A549 (cell line): ENCODE measurements around the gene MBNL2. TPM values are rescaled to one million over a fixed set of nuclear protein-coding genes. Genes with fewer than 3 reads are reported as not detected.

Experiments
- ATAC-seq, 2 experiments: fragments of 200-7000 bp in 1 of 2; fragments of >200 bp in 1 of 2; cut with Nextera tagmentation in 1 of 2; cut with Tn5 transposase in 1 of 2; 3 replicates each; pipeline versions ENCODE4 v1.8.0 to v1.9.1; 2018 to 2020; ENCODE audit warnings: mild to moderate bottlenecking in 1 of 2, moderate library complexity in 1 of 2
- CTCF ChIA-PET: fragments of 300-600 bp; sonication (Branson Sonifier 250); formaldehyde crosslinking; extraction: SDS; loops from one replicate; lab custom pipeline; 2021; ENCODE audit warnings: antibody characterized with exemption, inconsistent platforms; lab: Yijun Ruan, JAX
- POLR2A ChIA-PET: fragments of 350-600 bp; formaldehyde crosslinking; extraction: SDS; loops from one replicate; lab custom pipeline; 2021; ENCODE audit warnings: antibody characterized with exemption, inconsistent platforms; lab: Yijun Ruan, JAX
- DNase-seq, 2 experiments: peaks; one replicate each; pipeline versions ENCODE4 v3.0.0 to v3.0.0-alpha.2; 2011 to 2016; ENCODE audit warnings: low read depth in 1 of 2, low spot score in 1 of 2
- FAIRE-seq: peaks from 2 replicates; lab custom pipeline; 2011; peaks lifted over from hg19 to GRCh38; lab: Jason Lieb, UNC
- H3K27ac ChIP-seq, 2 experiments: fragments of >200 bp; sonication (Bioruptor Twin); formaldehyde crosslinking; 3 replicates each; pipeline ENCODE4 v1.5.1; 2016 to 2017
- H3K4me1 ChIP-seq: fragments of >200 bp; sonication (Bioruptor Twin); formaldehyde crosslinking; 3 replicates; pipeline ENCODE4 v1.6.1; 2016
- H3K4me2 ChIP-seq: fragments of >200 bp; sonication (Bioruptor Twin); formaldehyde crosslinking; 3 replicates; pipeline ENCODE4 v1.6.1; 2016
- H3K4me3 ChIP-seq: fragments of >200 bp; sonication (Bioruptor Twin); formaldehyde crosslinking; 3 replicates; pipeline ENCODE4 v1.5.1; 2016
- H3K9me3 ChIP-seq: fragments of >200 bp; sonication (Bioruptor Twin); formaldehyde crosslinking; 3 replicates; pipeline ENCODE4 v1.6.1; 2016
- BCL3 ChIP-seq: fragments of >200 bp; sonication (Bioruptor Twin); formaldehyde crosslinking; IDR thresholded peaks from 3 replicates; pipeline ENCODE4 v1.6.1; 2016
- EHF ChIP-seq: fragments of 250-450 bp; sonication (Bioruptor Pico); IDR thresholded peaks from 2 replicates; pipeline ENCODE4 v1.5.0; 2020; ENCODE audit warnings: mild to moderate bottlenecking
- HOXB13 ChIP-seq: fragments of 250-450 bp; sonication (Bioruptor Pico); IDR thresholded peaks from 2 replicates; pipeline ENCODE4 v1.5.0; 2020; ENCODE audit warnings: low read depth, mild to moderate bottlenecking, moderate library complexity
- KDM1A ChIP-seq: fragments of 200-600 bp; sonication (generic); IDR thresholded peaks from 2 replicates; pipeline ENCODE4 v1.6.1; 2016; ENCODE audit warnings: low read depth, mild to moderate bottlenecking
- NR3C1 ChIP-seq: fragments of >200 bp; sonication (Bioruptor Twin); formaldehyde crosslinking; IDR thresholded peaks from 3 replicates; pipeline ENCODE4 v1.6.1; 2017
- PHF8 ChIP-seq: fragments of 200-600 bp; sonication (generic); IDR thresholded peaks from 2 replicates; pipeline ENCODE4 v1.6.1; 2016; ENCODE audit warnings: low read depth, mild to moderate bottlenecking, antibody characterized with exemption, moderate library complexity, borderline replicate concordance
- POLR2A ChIP-seq: IDR thresholded peaks from 2 replicates; pipeline ENCODE4 v1.6.1; 2012; ENCODE audit warnings: mild to moderate bottlenecking, low read length
- POLR2AphosphoS2 ChIP-seq: conservative IDR thresholded peaks from 2 replicates; pipeline ENCODE4 v1.6.1; 2012; ENCODE audit warnings: low read length, improper control_type of control experiment, inconsistent platforms
- REST ChIP-seq: fragments of 200-600 bp; sonication (generic); IDR thresholded peaks from 2 replicates; pipeline ENCODE4 v1.6.1; 2016; ENCODE audit warnings: antibody characterized with exemption, mild to moderate bottlenecking, moderate library complexity
- TFCP2L1 ChIP-seq: fragments of 250-450 bp; sonication (Bioruptor Pico); IDR thresholded peaks from 2 replicates; pipeline ENCODE4 v1.5.0; 2021; ENCODE audit warnings: mild to moderate bottlenecking
- WGBS: methylation state at CpG from one replicate; pipeline ENCODE4 v1.1.6; 2017; ENCODE audit errors: missing lambda C conversion rate; 5-methylcytosine and 5-hydroxymethylcytosine counted together
- polyA plus RNA-seq, 4 experiments: library from polyadenylated mRNA; depleted of rRNA in 3 of 4; stranded (reverse); fragments of >200 nt; fragmentation: RNase III in 1 of 4; extraction: RNeasy Plus Mini Kit Qiagen cat#74134 plus additional on column Dnase treatment in 1 of 4; gene quantifications; 2 replicates in 3 of 4; 3 replicates in 1 of 4; pipeline ENCODE4 v1.2.3, GENCODE V29; 2011 to 2017
- TF ChIP-seq, protein P1 (sequence below): fragments of 250-450 bp; sonication (Bioruptor Pico); IDR thresholded peaks from 2 replicates; pipeline ENCODE4 v1.5.0; 2021; ENCODE audit warnings: mild to moderate bottlenecking, moderate library complexity, borderline replicate concordance

The MBNL2 gene
- polyA plus RNA-seq, 2 of the 4 experiments (the other 2 are of a cell fraction): 18.7 to 20.6 TPM

DNA sequence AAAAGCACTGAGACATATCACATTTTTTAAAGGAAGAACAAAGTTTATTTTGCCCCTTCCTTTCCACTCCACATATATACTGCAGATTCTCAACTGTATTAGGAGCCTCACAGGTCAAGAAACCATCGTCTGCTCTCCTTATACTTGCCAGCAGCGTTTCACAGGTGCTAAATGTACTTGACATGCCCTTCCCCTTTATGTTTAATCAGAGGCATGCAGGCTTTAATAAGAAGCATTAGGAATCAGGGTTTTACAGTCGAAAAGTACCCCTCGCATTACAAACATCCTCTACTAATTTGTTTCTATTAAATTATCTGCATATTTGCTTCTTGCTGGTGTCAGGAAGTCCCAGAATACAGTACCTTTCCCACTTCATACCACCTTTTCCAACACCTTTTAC, 208.2 kb downstream of the MBNL2 start (continued):
- no peak for TF ChIP-seq REST

- WGBS: 80% methylated on average over 4 of the region's 4 CpGs
- FAIRE-seq: no peak
- DNase-seq: no peak
- CTCF ChIA-PET: interaction anchor here (1.2 kb wide), 1 partner anchor 20 kb away, joined by 3 read pairs; no protein-coding TSS in a partner anchor
- H3K9me3 ChIP-seq: no peaks in the 10 kb centered on the region
- POLR2A ChIA-PET: no interaction called here
- peaks cover 17% of the 10 kb centered on the region; the same call in 1 of the 3 replicates for H3K4me1 ChIP-seq
- TF ChIP-seq HOXB13 (CRISPR knock-in tag): no peak
- no peak for TF ChIP-seq EHF (CRISPR knock-in tag)
- no peak for TF ChIP-seq POLR2AphosphoS2
- no peak for TF ChIP-seq KDM1A
- TF ChIP-seq, protein P1, sequence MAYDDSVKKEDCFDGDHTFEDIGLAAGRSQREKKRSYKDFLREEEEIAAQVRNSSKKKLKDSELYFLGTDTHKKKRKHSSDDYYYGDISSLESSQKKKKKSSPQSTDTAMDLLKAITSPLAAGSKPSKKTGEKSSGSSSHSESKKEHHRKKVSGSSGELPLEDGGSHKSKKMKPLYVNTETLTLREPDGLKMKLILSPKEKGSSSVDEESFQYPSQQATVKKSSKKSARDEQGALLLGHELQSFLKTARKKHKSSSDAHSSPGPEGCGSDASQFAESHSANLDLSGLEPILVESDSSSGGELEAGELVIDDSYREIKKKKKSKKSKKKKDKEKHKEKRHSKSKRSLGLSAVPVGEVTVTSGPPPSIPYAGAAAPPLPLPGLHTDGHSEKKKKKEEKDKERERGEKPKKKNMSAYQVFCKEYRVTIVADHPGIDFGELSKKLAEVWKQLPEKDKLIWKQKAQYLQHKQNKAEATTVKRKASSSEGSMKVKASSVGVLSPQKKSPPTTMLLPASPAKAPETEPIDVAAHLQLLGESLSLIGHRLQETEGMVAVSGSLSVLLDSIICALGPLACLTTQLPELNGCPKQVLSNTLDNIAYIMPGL (CRISPR knock-in tag): no peak
- TF ChIP-seq TFCP2L1 (CRISPR knock-in tag): no peak
- TF ChIP-seq, all 56 proteins: peak for 0
- ATAC-seq: no peak
- H3K27ac ChIP-seq: no peak overlapping the region
- H3K4me2 ChIP-seq: peak overlapping the region; percentile 87
- H3K4me3 ChIP-seq: no peak overlapping the region
Measured at GRCh38 chr13:97431171-97431764, 209.1 kb downstream of the MBNL2 start.

DNA sequence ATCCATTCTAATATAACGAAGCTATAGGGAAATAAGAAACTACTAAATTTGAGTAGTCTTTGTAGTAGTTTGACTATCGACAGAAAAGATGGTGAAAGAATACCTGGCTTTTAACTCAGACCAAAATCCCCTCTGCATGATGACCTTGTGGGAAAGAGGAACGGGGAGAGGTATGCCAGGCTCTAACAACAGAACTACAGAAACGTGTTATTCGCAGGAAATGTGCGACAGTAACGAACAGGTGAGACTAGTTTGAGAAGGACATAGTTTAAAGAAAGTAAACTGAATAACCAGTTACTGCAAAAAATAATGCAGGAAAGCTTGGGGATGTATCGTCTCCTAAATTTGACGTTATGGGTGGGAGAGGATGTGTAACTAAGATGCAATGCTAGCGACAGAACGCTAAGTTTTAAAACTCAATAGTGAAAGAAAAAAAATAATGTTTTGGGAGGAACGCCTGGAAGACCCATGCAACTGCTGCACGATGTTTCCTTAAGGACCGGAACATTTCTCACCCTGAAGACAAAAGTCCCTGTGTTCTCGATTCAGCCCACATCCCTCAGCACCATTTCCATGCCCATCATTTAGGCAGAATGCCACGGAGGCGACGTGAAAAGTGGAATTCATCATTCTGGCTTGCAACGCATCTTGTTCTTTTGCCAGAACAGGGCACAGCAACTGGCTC, 210.2 kb downstream of the MBNL2 start:
- TF ChIP-seq POLR2A: peak; percentile 84
- 0 out of 3 replicates have a peak, but pooled peaks have one; percentile 29 for TF ChIP-seq BCL3
- TF ChIP-seq PHF8: peak; percentile 54; the same call in 1 of the 2 replicates
- TF ChIP-seq NR3C1: no peak
- H3K9me3 ChIP-seq: no peaks in the 10 kb centered on the region
- FAIRE-seq: no peak
- WGBS: 11% methylated on average over 18 of the region's 19 CpGs
- POLR2A ChIA-PET: interaction anchor here (0.6 to 1.7 kb wide), 9 partner anchors 9 to 368 kb away, joined by 3 to 5 read pairs (median 4); no protein-coding TSS in a partner anchor
- H3K27ac ChIP-seq: peak overlapping the region; percentile 86 to 88
- DNase-seq: no peak
- H3K4me3 ChIP-seq: peak overlapping the region; percentile 89
- peaks cover 18% of the 10 kb centered on the region; the same call in 1 of the 3 replicates for H3K4me1 ChIP-seq
- peak overlapping the region; percentile 87 for H3K4me2 ChIP-seq
- CTCF ChIA-PET: no interaction called here
- ATAC-seq: no peak
